ENCODE results near the gene HCK.
A peak's percentile ranks its signal among the peaks of the same experiment; 100 is the strongest.
"Not testable (repeated sequence)": the region's sequence is repeated elsewhere in the genome, so short reads cannot be mapped to it uniquely, and the experiment has no call there.

Gene HCK

GRCh38 chr20:32028647-32029372 lies 23.2 kb upstream of the HCK start:
- DNase-seq: no peak
- H3K4me3 ChIP-seq (ENCODE audit: insufficient read depth, low read depth, low read length, poor library complexity, severe bottlenecking): no peak overlapping the region
- no peak overlapping the region for H3K27ac ChIP-seq (ENCODE audit: insufficient read depth, low read length, poor library complexity, severe bottlenecking)
- H3K36me3 ChIP-seq (ENCODE audit: control insufficient read depth, insufficient read depth, low read length): no peaks in the 10 kb centered on the region
- no peaks in the 10 kb centered on the region for H3K27me3 ChIP-seq (replicated peaks; ENCODE audit: control insufficient read depth, insufficient read depth, low read length, poor library complexity, severe bottlenecking)
- peaks cover 5% of the 10 kb centered on the region for H3K4me1 ChIP-seq (ENCODE audit: control insufficient read depth, insufficient read depth, low read length, poor library complexity, severe bottlenecking)
- H3K9me3 ChIP-seq (ENCODE audit: control insufficient read depth, low read length): no peaks in the 10 kb centered on the region

- DNase-seq: no peak
- H3K9me3 ChIP-seq (ENCODE audit: control insufficient read depth, low read length): no peaks in the 10 kb centered on the region
- H3K27ac ChIP-seq (ENCODE audit: insufficient read depth, low read length, poor library complexity, severe bottlenecking): no peak overlapping the region
- no peaks in the 10 kb centered on the region for H3K27me3 ChIP-seq (replicated peaks; ENCODE audit: control insufficient read depth, insufficient read depth, low read length, poor library complexity, severe bottlenecking)
- peaks cover 5% of the 10 kb centered on the region for H3K4me1 ChIP-seq (ENCODE audit: control insufficient read depth, insufficient read depth, low read length, poor library complexity, severe bottlenecking)
- H3K4me3 ChIP-seq (ENCODE audit: insufficient read depth, low read depth, low read length, poor library complexity, severe bottlenecking): no peak overlapping the region
- H3K36me3 ChIP-seq (ENCODE audit: control insufficient read depth, insufficient read depth, low read length): no peaks in the 10 kb centered on the region
Measured at GRCh38 chr20:32029561-32029960, 22.5 kb upstream of the HCK start.

GRCh38 chr20:32031007-32031958 lies 20.8 kb upstream of the HCK start:
- peak overlapping the region; percentile 38 for H3K4me3 ChIP-seq (ENCODE audit: insufficient read depth, low read depth, low read length, poor library complexity, severe bottlenecking)

GRCh38 chr20:32033316-32033715 lies 18.7 kb upstream of the HCK start:
- Histone ChIP-seq H3K9me3 (ENCODE audit: control insufficient read depth, low read length) (no peaks in the 10 kb centered on the region), H3K36me3 (ENCODE audit: control insufficient read depth, insufficient read depth, low read length) (no peaks in the 10 kb centered on the region), H3K27me3 (replicated peaks; ENCODE audit: control insufficient read depth, insufficient read depth, low read length, poor library complexity, severe bottlenecking) (peaks cover 3% of the 10 kb centered on the region), H3K27ac (ENCODE audit: insufficient read depth, low read length, poor library complexity, severe bottlenecking) (no peak overlapping the region), H3K4me3 (ENCODE audit: insufficient read depth, low read depth, low read length, poor library complexity, severe bottlenecking) (no peak overlapping the region), H3K4me1 (ENCODE audit: control insufficient read depth, insufficient read depth, low read length, poor library complexity, severe bottlenecking) (peaks cover 5% of the 10 kb centered on the region)
- DNase-seq: no peak

More at GRCh38 chr20:32031007-32031958, 20.8 kb upstream of the HCK start:
- H3K9me3 ChIP-seq (ENCODE audit: control insufficient read depth, low read length): no peaks in the 10 kb centered on the region
- peak; percentile 10 to 36 (median 28) for DNase-seq
- H3K36me3 ChIP-seq (ENCODE audit: control insufficient read depth, insufficient read depth, low read length): no peaks in the 10 kb centered on the region
- no peaks in the 10 kb centered on the region for H3K27me3 ChIP-seq (replicated peaks; ENCODE audit: control insufficient read depth, insufficient read depth, low read length, poor library complexity, severe bottlenecking)
- H3K4me1 ChIP-seq (ENCODE audit: control insufficient read depth, insufficient read depth, low read length, poor library complexity, severe bottlenecking): peaks cover 5% of the 10 kb centered on the region
- H3K27ac ChIP-seq (ENCODE audit: insufficient read depth, low read length, poor library complexity, severe bottlenecking): no peak overlapping the region

GRCh38 chr20:32033721-32034120 lies 18.3 kb upstream of the HCK start:
- not testable (repeated sequence) for H3K27me3 ChIP-seq (replicated peaks; ENCODE audit: control insufficient read depth, insufficient read depth, low read length, poor library complexity, severe bottlenecking); H3K27ac ChIP-seq (ENCODE audit: insufficient read depth, low read length, poor library complexity, severe bottlenecking); H3K4me3 ChIP-seq (ENCODE audit: insufficient read depth, low read depth, low read length, poor library complexity, severe bottlenecking); DNase-seq; H3K9me3 ChIP-seq (ENCODE audit: control insufficient read depth, low read length); H3K4me1 ChIP-seq (ENCODE audit: control insufficient read depth, insufficient read depth, low read length, poor library complexity, severe bottlenecking); H3K36me3 ChIP-seq (ENCODE audit: control insufficient read depth, insufficient read depth, low read length)

- Histone ChIP-seq H3K4me3 (ENCODE audit: insufficient read depth, low read depth, low read length, poor library complexity, severe bottlenecking) (no peak overlapping the region), H3K9me3 (ENCODE audit: control insufficient read depth, low read length) (no peaks in the 10 kb centered on the region), H3K36me3 (ENCODE audit: control insufficient read depth, insufficient read depth, low read length) (no peaks in the 10 kb centered on the region), H3K27me3 (replicated peaks; ENCODE audit: control insufficient read depth, insufficient read depth, low read length, poor library complexity, severe bottlenecking) (peaks cover 3% of the 10 kb centered on the region), H3K27ac (ENCODE audit: insufficient read depth, low read length, poor library complexity, severe bottlenecking) (no peak overlapping the region), H3K4me1 (ENCODE audit: control insufficient read depth, insufficient read depth, low read length, poor library complexity, severe bottlenecking) (peaks cover 5% of the 10 kb centered on the region)
- DNase-seq: no peak
Measured at GRCh38 chr20:32034581-32035425, 17.2 kb upstream of the HCK start.

- no peak overlapping the region for H3K27ac ChIP-seq (ENCODE audit: insufficient read depth, low read length, poor library complexity, severe bottlenecking)
- H3K4me3 ChIP-seq (ENCODE audit: insufficient read depth, low read depth, low read length, poor library complexity, severe bottlenecking): no peak overlapping the region
- no peak for DNase-seq
- H3K9me3 ChIP-seq (ENCODE audit: control insufficient read depth, low read length): no peaks in the 10 kb centered on the region
- peaks cover 3% of the 10 kb centered on the region for H3K27me3 ChIP-seq (replicated peaks; ENCODE audit: control insufficient read depth, insufficient read depth, low read length, poor library complexity, severe bottlenecking)
- peaks cover 5% of the 10 kb centered on the region for H3K4me1 ChIP-seq (ENCODE audit: control insufficient read depth, insufficient read depth, low read length, poor library complexity, severe bottlenecking)
- no peaks in the 10 kb centered on the region for H3K36me3 ChIP-seq (ENCODE audit: control insufficient read depth, insufficient read depth, low read length)
Measured at GRCh38 chr20:32035426-32035779, 16.6 kb upstream of the HCK start.

GRCh38 chr20:32036252-32036651 lies 15.8 kb upstream of the HCK start:
- DNase-seq: no peak
- Histone ChIP-seq H3K36me3 (ENCODE audit: control insufficient read depth, insufficient read depth, low read length) (no peaks in the 10 kb centered on the region), H3K27me3 (replicated peaks; ENCODE audit: control insufficient read depth, insufficient read depth, low read length, poor library complexity, severe bottlenecking) (peaks cover 3% of the 10 kb centered on the region), H3K27ac (ENCODE audit: insufficient read depth, low read length, poor library complexity, severe bottlenecking) (no peak overlapping the region), H3K4me1 (ENCODE audit: control insufficient read depth, insufficient read depth, low read length, poor library complexity, severe bottlenecking) (peaks cover 4% of the 10 kb centered on the region), H3K4me3 (ENCODE audit: insufficient read depth, low read depth, low read length, poor library complexity, severe bottlenecking) (no peak overlapping the region), H3K9me3 (ENCODE audit: control insufficient read depth, low read length) (no peaks in the 10 kb centered on the region)

GRCh38 chr20:32036716-32037485 lies 15.1 kb upstream of the HCK start:
- H3K4me1 ChIP-seq (ENCODE audit: control insufficient read depth, insufficient read depth, low read length, poor library complexity, severe bottlenecking): no peaks in the 10 kb centered on the region
- peaks cover 3% of the 10 kb centered on the region for H3K27me3 ChIP-seq (replicated peaks; ENCODE audit: control insufficient read depth, insufficient read depth, low read length, poor library complexity, severe bottlenecking)
- H3K4me3 ChIP-seq (ENCODE audit: insufficient read depth, low read depth, low read length, poor library complexity, severe bottlenecking): no peak overlapping the region
- no peaks in the 10 kb centered on the region for H3K36me3 ChIP-seq (ENCODE audit: control insufficient read depth, insufficient read depth, low read length)
- H3K9me3 ChIP-seq (ENCODE audit: control insufficient read depth, low read length): no peaks in the 10 kb centered on the region
- no peak overlapping the region for H3K27ac ChIP-seq (ENCODE audit: insufficient read depth, low read length, poor library complexity, severe bottlenecking)
- no peak for DNase-seq

Data from effector memory CD4-positive, alpha-beta T cell (primary cell).